Transverse colon (tissue), 4 donors: Measurements from ENCODE around the gene ITGA11. TPM values are rescaled to one million over a fixed set of nuclear protein-coding genes. Genes with fewer than 3 reads are reported as not detected.
A peak's percentile ranks its signal among the peaks of the same experiment; 100 is the strongest.

Experiments used
- DNase-seq: peaks from one replicate; pipeline ENCODE4 v3.0.0-alpha.2; 2019
- H3K27ac ChIP-seq, 4 donors: fragments of 200-600 bp; sonication (generic); 2 replicates each; pipeline ENCODE4 v1.5.1; 2016 to 2018; ENCODE audit warnings: inconsistent platforms in 4 of 4
- H3K27me3 ChIP-seq: fragments of 200-600 bp; sonication (generic); 2 replicates; pipeline ENCODE4 v1.5.1; 2017; ENCODE audit warnings: inconsistent platforms
- H3K36me3 ChIP-seq, 4 donors: fragments of 200-600 bp; sonication (generic); 2 replicates each; pipeline ENCODE4 v1.5.1; 2017 to 2019; ENCODE audit warnings: inconsistent platforms in 4 of 4
- H3K4me1 ChIP-seq, 4 donors: fragments of 200-600 bp; sonication (generic); 2 replicates each; pipeline ENCODE4 v1.5.1; 2017 to 2020; ENCODE audit warnings: inconsistent platforms in 4 of 4
- H3K4me3 ChIP-seq, 4 donors: fragments of 200-600 bp; sonication (generic); 1 replicate in 1 of 4; 2 replicates in 3 of 4; pipeline versions ENCODE4 v1.5.1 to v1.6.1; 2017 to 2019; ENCODE audit warnings: inconsistent platforms in 4 of 4
- H3K9me3 ChIP-seq, 2 donors: fragments of 200-600 bp; sonication (generic); 2 replicates each; pipeline ENCODE4 v1.5.1; 2017 to 2019; ENCODE audit warnings: inconsistent platforms in 2 of 2
- CTCF ChIP-seq, 5 experiments: fragments of 200-600 bp in 3 of 5; fragments of 450-650 bp in 2 of 5; sonication (generic) in 3 of 5; IDR thresholded peaks; 1 replicate in 2 of 5; 2 replicates in 3 of 5; pipeline ENCODE4 v1.5.1; 2016 to 2017; ENCODE audit warnings: antibody characterized with exemption in 5 of 5, inconsistent platforms in 3 of 5, mild to moderate bottlenecking in 2 of 5, moderate library complexity in 1 of 5
- EP300 ChIP-seq: sonication (generic); formaldehyde crosslinking; IDR thresholded peaks from one replicate; pipeline ENCODE4 v1.6.1; 2017; ENCODE audit warnings: antibody characterized with exemption, low read depth
- POLR2A ChIP-seq: fragments of 450-650 bp; IDR thresholded peaks from one replicate; pipeline ENCODE4 v1.6.1; 2016; ENCODE audit warnings: antibody characterized with exemption, mild to moderate bottlenecking, moderate library complexity
- POLR2AphosphoS5 ChIP-seq, 3 donors: sonication (generic); formaldehyde crosslinking; IDR thresholded peaks; one replicate each; pipeline ENCODE4 v1.6.1; 2016; ENCODE audit warnings: antibody characterized with exemption in 3 of 3
- WGBS, 2 donors: methylation state at CpG; one replicate each; pipeline ENCODE4 v1.1.5; 2018; ENCODE audit warnings: low coverage in 1 of 2; 5-methylcytosine and 5-hydroxymethylcytosine counted together
- in situ Hi-C, 4 donors: fragments of 200-750 bp; cut with MboI; loops; one replicate each; pipeline versions ENCODE4 v1.15.0 to v1.15.1; 2017; ENCODE audit warnings: low sequenced_read_pairs in 3 of 4, low pct_ligation_motif_present in 1 of 4, low pct_unique_long_range_greater_than_20kb in 1 of 4
- intact Hi-C: fragments of 100-400 bp; cut with DNase I; formaldehyde crosslinking; loops from one replicate; pipeline ENCODE4 v1.15.1; 2023; ENCODE audit warnings: low total_unique reads
- total RNA-seq, 4 donors: library from RNA; depleted of rRNA; stranded (reverse); fragments of >200 nt; gene quantifications; one replicate each; pipeline ENCODE4 v1.1.0, GENCODE V29; 2016

ITGA11 gene
- total RNA-seq = 1 to 10 TPM in 2 of 4 donors, under 1 TPM in 2; 0.37 to 3.2 (median 1.1) TPM

GRCh38 chr15:68431792-68432401, at the start of gene ITGA11:
Gene ITGA11, minus strand, starts transcription at chr15:68432163. Its CDS starts 97 bp downstream, at chr15:68432066.
- peaks cover 0 to 18% (median 12%) of the 10 kb centered on the region in 4 donors for H3K4me1 ChIP-seq
- peak within 1 kb of the TSS; percentile 23 to 44 (median 32) for H3K4me3 ChIP-seq
- in situ Hi-C loops (no loop called here), intact Hi-C loops (no loop called here)
- no peak for TF ChIP-seq CTCF (IDR thresholded peaks at IDR 0.05)
- TF ChIP-seq POLR2AphosphoS5 (IDR thresholded peaks at IDR 0.05) = no peak
- TF ChIP-seq EP300 = no peak
- no peak for TF ChIP-seq POLR2A
- no peaks in the 10 kb centered on the region for H3K36me3 ChIP-seq
- peak; percentile 48 for DNase-seq
- 4% methylated on average over 32 of the region's 49 CpGs; no CpG with 5 or more reads in 1 of the 2 donors for WGBS, 2 donors
- H3K9me3 ChIP-seq = no peaks in the 10 kb centered on the region
- H3K27me3 ChIP-seq = peaks cover 52% of the 10 kb centered on the region
- H3K27ac ChIP-seq = peak within 1 kb of the TSS; percentile 26 to 58 (median 46)

- intact Hi-C loops (no loop called here), in situ Hi-C loops (no loop called here)
- Histone ChIP-seq H3K27me3 (no peaks in the 10 kb centered on the region), H3K4me3 (no peak overlapping the region), H3K4me1 (peaks cover 0 to 9% (median 3%) of the 10 kb centered on the region in 4 donors), H3K27ac (no peak overlapping the region), H3K36me3 (no peaks in the 10 kb centered on the region), H3K9me3 (no peaks in the 10 kb centered on the region)
- no peak for DNase-seq
- WGBS, 2 donors = 67% methylated on average over 3 of the region's 3 CpGs; no CpG with 5 or more reads in 1 of the 2 donors
- TF ChIP-seq EP300 (no peak), POLR2AphosphoS5 (IDR thresholded peaks at IDR 0.05) (no peak), CTCF (IDR thresholded peaks at IDR 0.05) (no peak), POLR2A (no peak)
Measured at GRCh38 chr15:68481321-68481720, 49.4 kb upstream of the ITGA11 start.

- peaks cover 0 to 9% (median 3%) of the 10 kb centered on the region in 4 donors for H3K4me1 ChIP-seq
- in situ Hi-C loops = no loop called here
- no peaks in the 10 kb centered on the region for H3K36me3 ChIP-seq
- peak overlapping the region in 3 of 4 donors; percentile 38 to 45 (median 38) for H3K27ac ChIP-seq
- intact Hi-C loops = no loop called here
- no peak for DNase-seq
- H3K9me3 ChIP-seq = no peaks in the 10 kb centered on the region
- no peak overlapping the region for H3K4me3 ChIP-seq
- 69% methylated on average over 5 of the region's 5 CpGs; no CpG with 5 or more reads in 1 of the 2 donors for WGBS, 2 donors
- no peak for TF ChIP-seq POLR2A
- TF ChIP-seq EP300 = no peak
- no peak for TF ChIP-seq CTCF (IDR thresholded peaks at IDR 0.05)
- no peak for TF ChIP-seq POLR2AphosphoS5 (IDR thresholded peaks at IDR 0.05)
- H3K27me3 ChIP-seq = no peaks in the 10 kb centered on the region
Measured at GRCh38 chr15:68480296-68480695, 48.3 kb upstream of the ITGA11 start.

GRCh38 chr15:68479870-68480269, 47.9 kb upstream of the ITGA11 start:
- no peaks in the 10 kb centered on the region for H3K36me3 ChIP-seq
- in situ Hi-C loops (no loop called here), intact Hi-C loops (no loop called here)
- no peak overlapping the region for H3K4me3 ChIP-seq
- TF ChIP-seq POLR2A (no peak), CTCF (IDR thresholded peaks at IDR 0.05) (no peak), POLR2AphosphoS5 (IDR thresholded peaks at IDR 0.05) (no peak), EP300 (no peak)
- peak overlapping the region in 3 of 4 donors; percentile 38 to 45 (median 38) for H3K27ac ChIP-seq
- H3K27me3 ChIP-seq = no peaks in the 10 kb centered on the region
- H3K4me1 ChIP-seq = peaks cover 0 to 9% (median 2%) of the 10 kb centered on the region in 4 donors
- no peaks in the 10 kb centered on the region for H3K9me3 ChIP-seq
- DNase-seq = no peak
- WGBS, 2 donors = 61% methylated on average over 4 of the region's 4 CpGs; no CpG with 5 or more reads in 1 of the 2 donors
